22Rv1 (cell line): Measurements from ENCODE around the gene FUT6.
A peak's percentile ranks its signal among the peaks of the same experiment; 100 is the strongest.

Source experiments
- H3K27ac ChIP-seq: fragments of 450-650 bp; 2 replicates; pipeline ENCODE4 v1.5.1; 2017
- CTCF ChIP-seq: fragments of 450-650 bp; IDR thresholded peaks from 2 replicates; pipeline ENCODE4 v1.5.1; 2017; ENCODE audit warnings: mild to moderate bottlenecking
- ZFX ChIP-seq: fragments of 450-650 bp; IDR thresholded peaks from 2 replicates; pipeline ENCODE4 v1.6.1; 2017; ENCODE audit warnings: antibody characterized with exemption, borderline replicate concordance

FUT6 gene

GRCh38 chr19:5789886-5790558 lies 49.5 kb downstream of the FUT6 start:
- TF ChIP-seq CTCF (no peak), ZFX (no peak)
- peak overlapping the region; percentile 94 for H3K27ac ChIP-seq

GRCh38 chr19:5789351-5789761 lies 50.1 kb downstream of the FUT6 start:
- H3K27ac ChIP-seq, result no peak overlapping the region

GRCh38 chr19:5788422-5788821 lies 51.1 kb downstream of the FUT6 start:
- H3K27ac ChIP-seq, result no peak overlapping the region
- TF ChIP-seq CTCF, result no peak
- no peak for TF ChIP-seq ZFX

More at GRCh38 chr19:5789351-5789761, 50.1 kb downstream of the FUT6 start:
- TF ChIP-seq CTCF (no peak), ZFX (no peak)

GRCh38 chr19:5787409-5788182 lies 51.9 kb downstream of the FUT6 start:
- H3K27ac ChIP-seq, result no peak overlapping the region
- no peak for TF ChIP-seq ZFX
- TF ChIP-seq CTCF, result no peak

- H3K27ac ChIP-seq, result no peak overlapping the region
- TF ChIP-seq ZFX, result no peak
- no peak for TF ChIP-seq CTCF
These were observed 52.7 kb downstream of the FUT6 start for GRCh38 chr19:5786593-5787408.

GRCh38 chr19:5785423-5785822 lies 54.1 kb downstream of the FUT6 start:
- no peak overlapping the region for H3K27ac ChIP-seq
- TF ChIP-seq CTCF (no peak), ZFX (no peak)
